Measurements from ENCODE around the gene ROCK2.

Gene ROCK2

GRCh38 chr2:11142330-11142729, 202.1 kb downstream of the ROCK2 start:
- Mint-ChIP-seq H3K36me3 (no peaks in the 10 kb centered on the region), H3K9me3 (no peaks in the 10 kb centered on the region), H3K27me3 (no peaks in the 10 kb centered on the region), H3K4me3 (no peak overlapping the region), H3K4me1 (no peaks in the 10 kb centered on the region), H3K27ac (no peak overlapping the region)

DNA sequence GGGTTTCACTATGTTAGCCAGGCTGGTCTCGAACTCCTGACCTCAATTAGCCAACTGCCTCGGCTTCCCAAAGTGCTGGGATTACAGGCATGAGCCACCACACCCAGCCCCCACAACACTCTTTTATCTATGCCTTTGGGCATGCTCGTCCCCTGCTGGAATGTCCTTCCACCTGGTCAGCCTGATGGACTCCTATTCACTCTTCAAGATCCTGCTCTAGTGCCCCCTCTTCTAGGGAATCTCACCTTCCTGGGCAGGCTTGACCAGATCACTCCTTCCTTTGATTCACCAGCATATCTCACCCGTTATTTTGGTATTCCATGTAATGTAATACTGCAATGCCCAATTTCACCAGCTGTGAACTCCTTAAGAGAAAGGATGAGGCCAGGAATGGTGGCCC, 203.1 kb downstream of the ROCK2 start:
- H3K9me3 Mint-ChIP-seq, result no peaks in the 10 kb centered on the region
- H3K36me3 Mint-ChIP-seq, result no peaks in the 10 kb centered on the region
- no peaks in the 10 kb centered on the region for H3K4me1 Mint-ChIP-seq
- H3K4me3 Mint-ChIP-seq, result no peak overlapping the region
- no peaks in the 10 kb centered on the region for H3K27me3 Mint-ChIP-seq
- no peak overlapping the region for H3K27ac Mint-ChIP-seq

DNA sequence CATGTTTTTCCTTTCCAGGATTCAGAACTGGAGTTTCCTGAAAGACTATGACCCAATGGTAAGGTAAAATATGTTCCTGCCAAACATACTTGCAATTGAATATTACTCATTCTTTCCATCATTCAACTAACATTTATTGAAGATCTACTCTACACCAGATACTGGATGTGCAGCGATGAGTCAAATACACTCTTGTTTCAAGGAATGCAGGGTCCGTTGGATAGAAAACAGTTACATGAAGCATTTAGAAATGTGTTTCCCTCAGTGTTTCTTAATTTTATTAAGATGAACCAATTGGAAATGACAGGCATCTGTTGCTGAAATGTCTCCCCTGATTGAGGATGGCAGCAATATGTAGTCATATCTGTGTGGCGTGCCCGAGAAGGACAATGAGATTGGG, 203.9 kb downstream of the ROCK2 start:
- Mint-ChIP-seq H3K4me3 (no peak overlapping the region), H3K36me3 (no peaks in the 10 kb centered on the region), H3K4me1 (no peaks in the 10 kb centered on the region), H3K9me3 (no peaks in the 10 kb centered on the region), H3K27ac (no peak overlapping the region), H3K27me3 (no peaks in the 10 kb centered on the region)

DNA sequence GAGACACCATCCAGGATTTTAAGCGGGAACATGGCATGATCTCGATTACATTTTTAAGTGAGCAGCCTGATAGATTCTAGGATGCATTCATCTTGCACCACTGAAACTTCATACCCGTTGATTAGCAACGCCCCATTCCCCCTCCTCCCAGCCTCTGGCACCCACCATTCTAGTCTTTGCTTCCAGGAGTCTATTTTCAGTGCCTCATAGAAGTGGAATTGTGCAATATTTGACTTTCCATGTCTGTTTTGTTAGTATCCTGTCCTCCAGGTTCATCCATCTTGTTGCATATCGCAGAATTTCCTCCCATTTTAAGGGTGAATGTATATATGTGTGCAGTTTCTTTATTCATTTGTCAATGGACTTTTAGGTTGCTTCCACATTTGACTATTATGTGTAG, 210.1 kb downstream of the ROCK2 start:
- Mint-ChIP-seq H3K4me3 (no peak overlapping the region), H3K4me1 (peaks cover 23% of the 10 kb centered on the region), H3K27me3 (no peaks in the 10 kb centered on the region), H3K9me3 (no peaks in the 10 kb centered on the region), H3K36me3 (no peaks in the 10 kb centered on the region), H3K27ac (no peak overlapping the region)

DNA sequence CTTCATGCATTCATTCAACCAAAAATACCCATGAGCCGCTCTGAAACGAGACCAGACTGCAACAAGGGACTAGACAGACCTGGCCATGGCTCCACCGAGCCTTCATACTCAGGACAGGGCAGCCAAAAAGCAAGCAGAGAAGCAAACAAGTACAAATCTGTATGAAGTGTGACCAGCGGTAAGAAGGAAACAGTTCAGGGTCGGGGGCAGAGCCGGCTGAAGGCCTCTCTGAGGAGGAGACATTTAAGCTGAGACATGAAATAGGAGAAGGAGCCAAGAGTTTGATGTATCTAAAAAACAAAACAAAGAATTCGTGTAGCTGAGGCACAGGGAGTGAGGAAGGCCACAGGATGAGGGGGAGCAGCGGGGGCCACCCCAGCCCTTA, 210.5 kb downstream of the ROCK2 start:
- no peaks in the 10 kb centered on the region for H3K36me3 Mint-ChIP-seq
- H3K27me3 Mint-ChIP-seq, result no peaks in the 10 kb centered on the region
- H3K4me3 Mint-ChIP-seq, result no peak overlapping the region
- no peaks in the 10 kb centered on the region for H3K9me3 Mint-ChIP-seq
- H3K27ac Mint-ChIP-seq, result no peak overlapping the region
- H3K4me1 Mint-ChIP-seq, result peaks cover 23% of the 10 kb centered on the region

GRCh38 chr2:11133238-11133935, 211.0 kb downstream of the ROCK2 start:
- peak overlapping the region; percentile 87 for H3K4me3 Mint-ChIP-seq
- no peaks in the 10 kb centered on the region for H3K9me3 Mint-ChIP-seq
- peaks cover 23% of the 10 kb centered on the region for H3K4me1 Mint-ChIP-seq
- H3K36me3 Mint-ChIP-seq, result no peaks in the 10 kb centered on the region
- no peaks in the 10 kb centered on the region for H3K27me3 Mint-ChIP-seq
- H3K27ac Mint-ChIP-seq, result peak overlapping the region; percentile 98

DNA sequence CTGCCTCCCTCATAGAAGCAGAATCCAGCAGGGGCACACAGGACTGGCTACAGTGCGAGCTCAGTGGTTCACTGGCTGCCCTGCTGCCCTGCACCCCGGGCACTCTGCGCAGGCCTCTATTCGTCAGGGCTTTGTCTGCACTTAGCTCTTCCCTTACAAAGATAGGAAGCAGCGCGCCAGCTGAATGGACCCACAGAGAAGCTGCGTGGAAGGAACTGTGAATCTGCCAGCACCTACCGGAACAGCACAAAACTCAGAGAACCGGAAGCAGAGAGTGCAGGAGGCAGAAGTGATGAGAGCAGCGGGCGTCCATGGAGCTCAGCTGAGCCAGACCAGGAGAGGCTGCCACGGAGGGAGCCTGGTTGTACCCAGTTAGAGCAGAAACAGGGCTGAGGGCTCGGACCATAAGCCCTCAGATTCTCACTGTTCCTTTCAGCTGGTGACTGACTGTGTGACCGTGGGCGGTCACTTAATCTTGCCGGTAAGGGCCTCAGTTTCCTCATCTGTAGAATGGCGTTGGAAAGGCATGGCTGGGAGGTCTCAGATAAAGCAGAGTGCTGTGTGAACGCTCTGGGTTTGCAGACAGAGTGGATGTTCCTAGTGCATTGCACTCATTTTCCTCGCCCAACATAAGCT, 212.3 kb downstream of the ROCK2 start:
- H3K27me3 Mint-ChIP-seq, result no peaks in the 10 kb centered on the region
- no peaks in the 10 kb centered on the region for H3K36me3 Mint-ChIP-seq
- H3K9me3 Mint-ChIP-seq, result no peaks in the 10 kb centered on the region
- H3K4me3 Mint-ChIP-seq, result peak overlapping the region; percentile 87
- peak overlapping the region; percentile 98 for H3K27ac Mint-ChIP-seq
- peaks cover 23% of the 10 kb centered on the region for H3K4me1 Mint-ChIP-seq

GRCh38 chr2:11131166-11131920, 213.1 kb downstream of the ROCK2 start:
- Mint-ChIP-seq H3K27me3 (no peaks in the 10 kb centered on the region), H3K9me3 (no peaks in the 10 kb centered on the region), H3K4me3 (peak overlapping the region; percentile 87), H3K36me3 (no peaks in the 10 kb centered on the region), H3K27ac (peak overlapping the region; percentile 76), H3K4me1 (peaks cover 23% of the 10 kb centered on the region)

All from activated naive CD4-positive, alpha-beta T cell treated with anti-CD3 and anti-CD28 coated beads, Interleukin-2, amount 50 U/mL, for 24 hours (primary cell).